Psoas muscle (tissue), 8 donors: ENCODE results near the gene ATG4B. TPM values are rescaled to one million over a fixed set of nuclear protein-coding genes. Genes with fewer than 3 reads are reported as not detected.

ENCODE experiments used
- ATAC-seq, 4 donors: fragments of 200-7000 bp; cut with Tn5 transposase; one replicate each; pipeline ENCODE4 v1.9.1; 2020; ENCODE audit warnings: moderate library complexity in 3 of 4, mild to moderate bottlenecking in 2 of 4
- DNase-seq, 2 donors: peaks; one replicate each; pipeline ENCODE4 v3.0.0-alpha.2; 2020
- H3K27ac ChIP-seq: fragments of 200-600 bp; one replicate; pipeline ENCODE4 v1.8.0; 2022
- H3K27me3 ChIP-seq, 3 donors: fragments of 200-600 bp in 1 of 3; one replicate each; pipeline versions ENCODE4 v1.6.1 to v1.8.0; 2013 to 2022; ENCODE audit warnings: low read length in 2 of 3, mild to moderate bottlenecking in 2 of 3, moderate library complexity in 1 of 3; ENCODE audit not compliant: insufficient read depth in 3 of 3
- H3K36me3 ChIP-seq, 2 donors: fragments of 200-600 bp in 1 of 2; one replicate each; pipeline versions ENCODE4 v1.6.1 to v1.8.0; 2013 to 2022; ENCODE audit warnings: low read depth in 1 of 2, mild to moderate bottlenecking in 1 of 2, moderate library complexity in 1 of 2; ENCODE audit not compliant: insufficient read depth in 1 of 2
- H3K4me1 ChIP-seq: fragments of 200-600 bp; one replicate; pipeline ENCODE4 v1.8.0; 2022
- H3K4me3 ChIP-seq: fragments of 200-600 bp; one replicate; pipeline ENCODE4 v1.8.0; 2022; ENCODE audit warnings: mild to moderate bottlenecking
- H3K9me3 ChIP-seq: fragments of 200-600 bp; one replicate; pipeline ENCODE4 v1.8.0; 2022
- WGBS, 3 donors: extraction: QIAGEN DNeasy Blood & Tissue Kit; methylation state at CpG; one replicate each; pipeline versions ENCODE4 v1.1.6 to v1.1.7; 2013; 5-methylcytosine and 5-hydroxymethylcytosine counted together
- intact Hi-C, 2 donors: fragments of 100-400 bp; cut with DNase I; formaldehyde crosslinking; loops; one replicate each; pipeline versions ENCODE4 v1.11.0 to v1.14.2; 2022
- polyA plus RNA-seq, 3 donors: library from polyadenylated mRNA; stranded (reverse); fragments of 200-250 nt; gene quantifications; one replicate each; pipeline ENCODE4 v1.2.3, GENCODE V29; 2013
- total RNA-seq, 4 donors: library from RNA; stranded (reverse); fragmentation: NEBNext Ultra II Directional in 2 of 4; extraction: Animal tissue kit (Norgen Biotek cat#: 25700) in 2 of 4; gene quantifications; one replicate each; pipeline versions ENCODE4 v1.2.1 to v1.2.4, GENCODE V29; 2021 to 2023
- TF ChIP-seq, protein P1 (sequence below): fragments of 200-600 bp; IDR thresholded peaks from one replicate; pipeline ENCODE4 v1.8.0; 2022; ENCODE audit warnings: antibody characterized with exemption
- donor health status: healthy with polysubstance abuse.
- donor health status: DM: no; HTN: no; CAD: no; lungs with moderate emphysema.
- donor health status: Bipolar disorder and iron deficiency.
- donor health status: healthy.
- donor health status: DM: yes; HTN: yes; CAD: no.
- donor health status: DM: no; HTN: no; CAD: no.
- donor health status: DM: no; HTN: no; CAD: no.
- donor health status: DM: yes; HTN: yes; CAD: no.

The ATG4B gene
- total and polyA plus RNA-seq, 7 donors = 33.7 to 51.3 (median 40.0) TPM

GRCh38 chr2:241686650-241687425, 49.3 kb downstream of the ATG4B start, which contains the start of gene DTYMK:
Gene DTYMK (minus strand): TSS chr2:241686815. CDS start chr2:241686783, 32 bp downstream.
- TF ChIP-seq, protein P1, sequence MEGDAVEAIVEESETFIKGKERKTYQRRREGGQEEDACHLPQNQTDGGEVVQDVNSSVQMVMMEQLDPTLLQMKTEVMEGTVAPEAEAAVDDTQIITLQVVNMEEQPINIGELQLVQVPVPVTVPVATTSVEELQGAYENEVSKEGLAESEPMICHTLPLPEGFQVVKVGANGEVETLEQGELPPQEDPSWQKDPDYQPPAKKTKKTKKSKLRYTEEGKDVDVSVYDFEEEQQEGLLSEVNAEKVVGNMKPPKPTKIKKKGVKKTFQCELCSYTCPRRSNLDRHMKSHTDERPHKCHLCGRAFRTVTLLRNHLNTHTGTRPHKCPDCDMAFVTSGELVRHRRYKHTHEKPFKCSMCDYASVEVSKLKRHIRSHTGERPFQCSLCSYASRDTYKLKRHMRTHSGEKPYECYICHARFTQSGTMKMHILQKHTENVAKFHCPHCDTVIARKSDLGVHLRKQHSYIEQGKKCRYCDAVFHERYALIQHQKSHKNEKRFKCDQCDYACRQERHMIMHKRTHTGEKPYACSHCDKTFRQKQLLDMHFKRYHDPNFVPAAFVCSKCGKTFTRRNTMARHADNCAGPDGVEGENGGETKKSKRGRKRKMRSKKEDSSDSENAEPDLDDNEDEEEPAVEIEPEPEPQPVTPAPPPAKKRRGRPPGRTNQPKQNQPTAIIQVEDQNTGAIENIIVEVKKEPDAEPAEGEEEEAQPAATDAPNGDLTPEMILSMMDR = no peak
- peaks cover 5 to 51% of the 10 kb centered on the region in 2 donors for H3K36me3 ChIP-seq
- H3K27ac ChIP-seq = peak within 1 kb of the TSS; percentile 98
- 0% methylated on average over 50 to 102 of the region's 102 CpGs for WGBS, 3 donors
- peaks cover 30% of the 10 kb centered on the region for H3K4me1 ChIP-seq
- peak; percentile 97 to 99 (median 98) for ATAC-seq
- intact Hi-C loops = loop anchor here in 1 of 2 donors (5.0 kb wide), 1 partner anchor 45 kb away; the partner anchor contains the start of gene D2HGDH
- peak; percentile 98 for DNase-seq
- no peaks in the 10 kb centered on the region for H3K27me3 ChIP-seq
- peak within 1 kb of the TSS; percentile 98 for H3K4me3 ChIP-seq
- H3K9me3 ChIP-seq = no peaks in the 10 kb centered on the region

DNA sequence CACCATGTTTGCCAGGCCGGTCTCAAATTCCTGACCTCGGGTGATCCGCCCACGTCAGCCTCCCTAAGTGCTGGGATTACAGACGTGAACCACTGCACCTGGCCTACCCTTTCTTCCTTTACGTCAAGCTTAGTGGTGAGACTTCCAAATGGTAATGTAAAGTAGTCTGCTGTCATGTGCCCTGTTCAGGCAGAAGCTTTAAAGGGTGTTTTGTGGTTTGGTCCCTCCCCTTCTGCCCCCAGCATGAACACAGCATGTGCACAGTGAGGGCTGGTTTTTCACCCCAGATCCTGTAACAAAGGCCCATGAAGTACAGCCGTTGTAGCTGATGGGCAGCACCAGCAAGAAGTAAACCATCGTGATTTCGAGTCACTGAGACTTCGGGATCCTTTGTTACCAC, 51.8 kb downstream of the ATG4B start:
- DNase-seq (peak in 1 of 2 donors; percentile 6), ATAC-seq (no peak)
- Histone ChIP-seq H3K27ac (no peak overlapping the region), H3K27me3 (no peaks in the 10 kb centered on the region), H3K36me3 (peaks cover 5 to 61% of the 10 kb centered on the region in 2 donors), H3K9me3 (no peaks in the 10 kb centered on the region), H3K4me1 (peaks cover 30% of the 10 kb centered on the region), H3K4me3 (no peak overlapping the region)
- 56 to 72% (median 67%) methylated on average over 10 of the region's 10 CpGs for WGBS, 3 donors
- intact Hi-C loops = loop anchor here in 1 of 2 donors (5.0 kb wide), 1 partner anchor 43 kb away; the partner anchor contains the start of gene D2HGDH
- TF ChIP-seq, protein P1 = no peak

DNA sequence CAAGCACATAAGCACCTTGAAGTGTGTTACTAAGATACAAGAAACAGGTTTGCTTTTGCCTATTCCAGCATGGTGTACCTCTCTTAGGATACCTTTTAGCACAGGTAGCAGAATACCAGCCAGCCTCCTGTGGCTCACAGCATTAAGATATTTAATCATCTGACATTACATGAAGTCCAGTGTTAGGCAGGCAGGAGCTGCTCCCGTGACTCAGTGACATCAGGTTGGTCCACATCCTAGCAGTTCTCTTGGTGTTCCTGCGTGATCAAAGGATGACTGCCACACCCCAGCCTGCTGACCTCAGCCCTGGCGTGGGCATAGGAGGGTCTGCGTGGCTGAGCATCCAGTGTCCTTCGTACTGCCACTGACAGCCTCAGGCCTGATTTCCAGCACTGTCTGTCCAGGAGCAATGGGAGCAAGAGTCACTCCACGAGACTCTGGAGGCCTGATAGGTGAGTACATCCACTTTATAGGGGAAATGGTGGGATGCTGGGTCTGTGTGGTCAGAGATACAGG, 52.8 kb downstream of the ATG4B start:
- Histone ChIP-seq H3K4me1 (peaks cover 30% of the 10 kb centered on the region), H3K36me3 (peaks cover 8 to 61% of the 10 kb centered on the region in 2 donors), H3K9me3 (no peaks in the 10 kb centered on the region), H3K27me3 (no peaks in the 10 kb centered on the region), H3K27ac (no peak overlapping the region), H3K4me3 (no peak overlapping the region)
- WGBS, 3 donors = 78 to 84% (median 81%) methylated on average over 6 of the region's 6 CpGs
- ATAC-seq = no peak
- DNase-seq = peak in 1 of 2 donors; percentile 23
- TF ChIP-seq, protein P1 = no peak
- intact Hi-C loops = no loop called here

- intact Hi-C loops = no loop called here
- Histone ChIP-seq H3K36me3 (peaks cover 8 to 68% of the 10 kb centered on the region in 2 donors), H3K4me1 (peaks cover 22% of the 10 kb centered on the region), H3K27ac (no peak overlapping the region), H3K4me3 (no peak overlapping the region), H3K9me3 (no peaks in the 10 kb centered on the region), H3K27me3 (no peaks in the 10 kb centered on the region)
- ATAC-seq (peak in 1 of 4 donors; percentile 40), DNase-seq (peak in 1 of 2 donors; percentile 28)
- TF ChIP-seq, protein P1 = no peak
- 80 to 94% (median 90%) methylated on average over 6 of the region's 6 CpGs for WGBS, 3 donors
These were observed 55.0 kb downstream of the ATG4B start for GRCh38 chr2:241692448-241692847.
